ENCODE data around the gene GTPBP2. TPM values are rescaled to one million over a fixed set of nuclear protein-coding genes. Genes with fewer than 3 reads are reported as not detected.
A peak's percentile ranks its signal among the peaks of the same experiment; 100 is the strongest.

Gene GTPBP2
- total RNA-seq, 1 donor from 2014 or later = 76.6 TPM

DNA sequence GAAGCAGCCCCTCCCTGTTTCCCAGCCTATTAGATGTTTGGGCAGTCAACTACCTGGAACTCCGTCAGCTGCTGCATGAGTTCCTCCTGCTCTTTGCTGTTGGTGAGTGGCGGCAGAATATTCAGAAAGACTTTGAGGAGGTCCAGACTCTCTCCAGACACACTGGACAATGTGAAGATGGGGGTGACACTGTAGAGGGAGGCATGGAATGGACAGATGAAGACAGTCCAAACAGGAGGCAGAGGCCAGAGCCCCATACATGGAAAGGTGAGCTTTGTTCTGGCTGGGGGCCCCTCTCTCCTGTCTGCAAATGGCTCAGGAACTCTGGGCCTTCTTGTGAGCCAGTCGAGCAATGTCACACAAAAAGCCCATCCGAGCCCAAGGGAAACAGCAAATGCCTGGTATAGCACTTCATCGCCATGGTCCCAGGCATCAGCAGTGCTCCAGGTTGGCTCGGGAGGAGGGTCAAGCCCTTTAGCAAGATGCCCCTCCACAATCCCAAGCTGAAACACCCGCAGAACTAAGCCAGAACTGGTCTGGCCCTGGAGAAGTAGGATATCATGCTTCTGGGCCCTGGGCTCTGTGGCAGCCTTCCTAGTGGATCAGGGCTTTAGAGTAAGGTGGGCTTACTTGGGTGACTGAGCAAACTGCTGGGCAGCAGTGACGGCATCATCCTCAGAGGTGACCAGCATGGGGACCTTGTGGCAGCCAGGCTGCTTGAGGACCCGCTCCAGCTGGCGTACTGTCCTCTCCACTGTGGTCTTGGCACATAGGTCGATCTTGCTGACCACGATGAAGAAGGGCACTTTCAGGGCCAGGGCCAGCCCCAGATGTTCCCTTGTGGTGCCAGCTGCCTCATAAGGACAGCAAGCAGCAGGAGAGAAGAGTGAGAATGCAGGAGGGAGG lies 4.9 kb downstream of the GTPBP2 start:
- H3K36me3 Mint-ChIP-seq (ENCODE audit: low read depth, unreplicated experiment) = peaks cover 50% of the 10 kb centered on the region
- peaks cover 7% of the 10 kb centered on the region for H3K27me3 Mint-ChIP-seq (ENCODE audit: unreplicated experiment)
- TF ChIP-seq, protein P1, sequence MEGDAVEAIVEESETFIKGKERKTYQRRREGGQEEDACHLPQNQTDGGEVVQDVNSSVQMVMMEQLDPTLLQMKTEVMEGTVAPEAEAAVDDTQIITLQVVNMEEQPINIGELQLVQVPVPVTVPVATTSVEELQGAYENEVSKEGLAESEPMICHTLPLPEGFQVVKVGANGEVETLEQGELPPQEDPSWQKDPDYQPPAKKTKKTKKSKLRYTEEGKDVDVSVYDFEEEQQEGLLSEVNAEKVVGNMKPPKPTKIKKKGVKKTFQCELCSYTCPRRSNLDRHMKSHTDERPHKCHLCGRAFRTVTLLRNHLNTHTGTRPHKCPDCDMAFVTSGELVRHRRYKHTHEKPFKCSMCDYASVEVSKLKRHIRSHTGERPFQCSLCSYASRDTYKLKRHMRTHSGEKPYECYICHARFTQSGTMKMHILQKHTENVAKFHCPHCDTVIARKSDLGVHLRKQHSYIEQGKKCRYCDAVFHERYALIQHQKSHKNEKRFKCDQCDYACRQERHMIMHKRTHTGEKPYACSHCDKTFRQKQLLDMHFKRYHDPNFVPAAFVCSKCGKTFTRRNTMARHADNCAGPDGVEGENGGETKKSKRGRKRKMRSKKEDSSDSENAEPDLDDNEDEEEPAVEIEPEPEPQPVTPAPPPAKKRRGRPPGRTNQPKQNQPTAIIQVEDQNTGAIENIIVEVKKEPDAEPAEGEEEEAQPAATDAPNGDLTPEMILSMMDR (IDR thresholded peaks at IDR 0.05; ENCODE audit: unreplicated experiment) = no peak
- no peak for DNase-seq (ENCODE audit: low spot score)
- H3K4me1 Mint-ChIP-seq (ENCODE audit: unreplicated experiment) = peaks cover 45% of the 10 kb centered on the region
- H3K27ac Mint-ChIP-seq (ENCODE audit: unreplicated experiment) = peak overlapping the region; percentile 42
- H3K9me3 Mint-ChIP-seq (ENCODE audit: unreplicated experiment) = no peaks in the 10 kb centered on the region
- peak overlapping the region; percentile 73 for H3K4me3 Mint-ChIP-seq (ENCODE audit: unreplicated experiment)

DNA sequence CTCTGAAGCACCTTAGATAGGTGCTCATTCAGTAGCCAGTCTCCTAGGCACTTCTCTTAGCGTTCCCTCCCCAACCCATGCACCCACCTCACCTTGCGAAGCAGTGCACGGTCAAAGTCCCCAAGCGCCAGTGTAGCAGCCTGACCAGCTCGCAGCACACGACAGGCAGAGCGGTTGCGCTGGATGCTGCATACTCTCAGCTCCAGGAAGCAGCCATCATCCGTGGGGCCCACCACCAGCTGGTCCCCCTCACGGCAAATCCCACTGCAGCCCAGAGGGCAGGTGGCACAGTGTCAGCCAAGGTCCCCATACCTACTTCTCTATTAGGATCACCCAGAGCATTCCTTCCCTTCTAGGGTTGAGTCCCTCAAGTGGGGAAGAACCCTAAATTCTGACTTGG lies 6.5 kb downstream of the GTPBP2 start:
- no peaks in the 10 kb centered on the region for H3K9me3 Mint-ChIP-seq (ENCODE audit: unreplicated experiment)

DNA sequence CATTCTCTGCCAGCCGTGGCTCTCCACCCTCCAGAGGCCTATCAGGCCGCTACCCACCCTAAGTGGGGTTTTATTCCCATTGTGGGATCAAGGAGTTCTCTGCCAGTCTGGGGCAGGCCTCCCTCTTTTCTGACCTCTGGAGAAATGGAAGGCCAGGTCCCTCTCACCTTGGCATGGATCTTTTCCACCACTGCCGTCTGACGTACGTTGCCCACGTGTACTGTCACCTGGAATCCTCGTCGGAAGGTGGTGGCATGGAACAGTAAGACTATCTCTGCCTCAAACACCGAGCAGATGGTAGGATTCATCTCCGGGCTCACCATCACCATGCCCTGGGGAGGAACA lies 7.3 kb downstream of the GTPBP2 start:
- Mint-ChIP-seq H3K36me3 (ENCODE audit: low read depth, unreplicated experiment) (peaks cover 45% of the 10 kb centered on the region), H3K27ac (ENCODE audit: unreplicated experiment) (no peak overlapping the region), H3K4me1 (ENCODE audit: unreplicated experiment) (peaks cover 28% of the 10 kb centered on the region), H3K27me3 (ENCODE audit: unreplicated experiment) (peaks cover 5% of the 10 kb centered on the region), H3K4me3 (ENCODE audit: unreplicated experiment) (peak overlapping the region; percentile 62), H3K9me3 (ENCODE audit: unreplicated experiment) (no peaks in the 10 kb centered on the region)
- TF ChIP-seq, protein P1 (IDR thresholded peaks at IDR 0.05; ENCODE audit: unreplicated experiment) = no peak
- DNase-seq (ENCODE audit: low spot score) = no peak

More for the DNA sequence above, 6.5 kb downstream of the GTPBP2 start:
- DNase-seq (ENCODE audit: low spot score) = no peak
- peak overlapping the region; percentile 42 for H3K4me3 Mint-ChIP-seq (ENCODE audit: unreplicated experiment)
- H3K27me3 Mint-ChIP-seq (ENCODE audit: unreplicated experiment) = peaks cover 6% of the 10 kb centered on the region
- TF ChIP-seq, protein P1 (IDR thresholded peaks at IDR 0.05; ENCODE audit: unreplicated experiment) = no peak
- H3K36me3 Mint-ChIP-seq (ENCODE audit: low read depth, unreplicated experiment) = peaks cover 50% of the 10 kb centered on the region
- H3K27ac Mint-ChIP-seq (ENCODE audit: unreplicated experiment) = peak overlapping the region; percentile 48
- H3K4me1 Mint-ChIP-seq (ENCODE audit: unreplicated experiment) = peaks cover 35% of the 10 kb centered on the region

DNA sequence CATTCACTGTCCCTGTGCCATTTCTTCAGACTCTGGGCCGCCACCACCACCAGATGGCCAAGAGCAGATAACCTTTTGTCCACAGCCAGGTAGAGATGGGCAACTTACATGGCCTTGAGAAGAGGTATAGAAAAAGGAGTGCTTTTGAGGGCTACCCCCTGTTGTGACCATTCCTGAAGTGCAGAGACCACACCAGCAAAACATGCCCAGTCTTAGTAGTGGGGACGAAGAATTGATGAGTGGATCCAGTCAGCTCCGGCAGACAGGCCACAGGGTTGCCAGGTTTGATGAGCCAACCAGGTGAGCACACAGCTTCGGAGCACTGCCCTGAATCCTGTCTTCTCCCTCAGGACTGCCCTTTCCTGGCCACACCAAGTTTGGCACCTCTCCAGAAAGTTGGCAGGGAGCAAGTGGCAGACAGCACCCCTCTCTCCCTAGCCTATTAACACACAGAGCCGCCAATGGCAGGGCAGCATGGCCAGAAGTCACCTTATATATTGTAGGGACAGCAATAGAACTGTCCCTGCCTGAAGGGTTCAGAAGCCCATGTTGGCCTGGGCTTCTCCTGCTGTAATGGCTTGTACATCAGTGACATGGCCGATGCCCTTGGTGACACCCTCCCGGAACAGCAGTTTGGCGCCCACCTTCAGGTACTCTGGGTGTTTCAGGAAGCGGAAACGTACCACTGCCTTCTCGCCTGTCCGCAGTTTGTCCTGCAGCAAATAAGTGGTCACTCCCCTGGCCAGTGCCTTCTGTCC lies 7.8 kb downstream of the GTPBP2 start:
- Mint-ChIP-seq H3K4me3 (ENCODE audit: unreplicated experiment) (no peak overlapping the region), H3K36me3 (ENCODE audit: low read depth, unreplicated experiment) (peaks cover 44% of the 10 kb centered on the region), H3K27me3 (ENCODE audit: unreplicated experiment) (peaks cover 5% of the 10 kb centered on the region), H3K4me1 (ENCODE audit: unreplicated experiment) (peaks cover 22% of the 10 kb centered on the region), H3K27ac (ENCODE audit: unreplicated experiment) (peak overlapping the region; percentile 74), H3K9me3 (ENCODE audit: unreplicated experiment) (no peaks in the 10 kb centered on the region)
- TF ChIP-seq, protein P1 (IDR thresholded peaks at IDR 0.05; ENCODE audit: unreplicated experiment) = no peak
- DNase-seq (ENCODE audit: low spot score) = no peak
